Stomach (tissue), 9 donors: ENCODE measurements around the gene TTLL11. TPM values are rescaled to one million over a fixed set of nuclear protein-coding genes. Genes with fewer than 3 reads are reported as not detected.
"Not testable (repeated sequence)": the region's sequence is repeated elsewhere in the genome, so short reads cannot be mapped to it uniquely, and the experiment has no call there.

Experiments
- DNase-seq, 2 donors: peaks; one replicate each; pipeline versions ENCODE4 v3.0.0 to v3.0.0-alpha.2; 2013 to 2019
- H3K27ac ChIP-seq, 5 donors: fragments of 200-600 bp in 4 of 5; sonication (generic) in 4 of 5; one replicate each; pipeline ENCODE4 v1.5.1; 2013 to 2019; ENCODE audit warnings: mild to moderate bottlenecking in 1 of 5, moderate library complexity in 1 of 5
- H3K27me3 ChIP-seq, 3 donors: fragments of 200-600 bp; sonication (generic); one replicate each; pipeline ENCODE4 v1.5.1; 2017 to 2019; ENCODE audit warnings: mixed run types in 1 of 3
- H3K36me3 ChIP-seq, 4 donors: fragments of 200-600 bp; sonication (generic); 1 replicate in 3 of 4; 2 replicates in 1 of 4; pipeline ENCODE4 v1.5.1; 2016 to 2019
- H3K4me1 ChIP-seq, 4 donors: fragments of 200-600 bp; sonication (generic); one replicate each; pipeline ENCODE4 v1.5.1; 2016 to 2019
- H3K4me3 ChIP-seq, 4 donors: fragments of 200-600 bp; sonication (generic) in 3 of 4; one replicate each; pipeline ENCODE4 v1.5.1; 2016 to 2019; ENCODE audit warnings: mild to moderate bottlenecking in 1 of 4
- H3K9me3 ChIP-seq, 4 donors: fragments of 200-600 bp; sonication (generic); one replicate each; pipeline ENCODE4 v1.5.1; 2016 to 2019
- EP300 ChIP-seq: sonication (generic); formaldehyde crosslinking; IDR thresholded peaks from one replicate; pipeline ENCODE4 v1.6.1; 2017; ENCODE audit warnings: antibody characterized with exemption
- POLR2A ChIP-seq, 4 donors: fragments of 450-650 bp; IDR thresholded peaks; one replicate each; pipeline ENCODE4 v1.6.1; 2016; ENCODE audit warnings: antibody characterized with exemption in 4 of 4, control low read depth in 2 of 4, mild to moderate bottlenecking in 1 of 4, moderate library complexity in 1 of 4
- POLR2AphosphoS5 ChIP-seq, 3 donors: sonication (generic); formaldehyde crosslinking; IDR thresholded peaks; one replicate each; pipeline ENCODE4 v1.6.1; 2016; ENCODE audit warnings: antibody characterized with exemption in 3 of 3
- WGBS, 5 donors: extraction: QIAGEN DNeasy Blood & Tissue Kit in 3 of 5; methylation state at CpG; one replicate each; pipeline versions ENCODE4 v1.1.5 to v1.1.7; 2013 to 2018; 5-methylcytosine and 5-hydroxymethylcytosine counted together
- intact Hi-C: fragments of 100-400 bp; cut with DNase I; formaldehyde crosslinking; loops from one replicate; pipeline ENCODE4 v1.15.1; 2023; ENCODE audit warnings: low total_unique reads
- polyA plus RNA-seq, 3 donors: library from polyadenylated mRNA; stranded (reverse); fragments of 200-250 nt; gene quantifications; one replicate each; pipeline ENCODE4 v1.2.3, GENCODE V29; 2013
- total RNA-seq, 5 donors: library from RNA; depleted of rRNA; stranded (reverse); fragments of >200 nt; gene quantifications; one replicate each; pipeline versions ENCODE4 v1.1.0 to v1.2.3, GENCODE V29; 2014 to 2016
- TF ChIP-seq, protein P1 (sequence below), 7 experiments: fragments of 450-650 bp in 4 of 7; fragments of 200-600 bp in 3 of 7; sonication (generic) in 3 of 7; IDR thresholded peaks; one replicate each; pipeline ENCODE4 v1.5.1; 2016 to 2019; ENCODE audit warnings: antibody characterized with exemption in 7 of 7, control low read depth in 2 of 7, mild to moderate bottlenecking in 1 of 7
- donor health status: healthy with polysubstance abuse.
- donor health status: Bipolar disorder and iron deficiency.
- donor health status: healthy.

The TTLL11 gene
- total and polyA plus RNA-seq, 8 donors, result 3.6 to 18.2 (median 9.4) TPM

DNA sequence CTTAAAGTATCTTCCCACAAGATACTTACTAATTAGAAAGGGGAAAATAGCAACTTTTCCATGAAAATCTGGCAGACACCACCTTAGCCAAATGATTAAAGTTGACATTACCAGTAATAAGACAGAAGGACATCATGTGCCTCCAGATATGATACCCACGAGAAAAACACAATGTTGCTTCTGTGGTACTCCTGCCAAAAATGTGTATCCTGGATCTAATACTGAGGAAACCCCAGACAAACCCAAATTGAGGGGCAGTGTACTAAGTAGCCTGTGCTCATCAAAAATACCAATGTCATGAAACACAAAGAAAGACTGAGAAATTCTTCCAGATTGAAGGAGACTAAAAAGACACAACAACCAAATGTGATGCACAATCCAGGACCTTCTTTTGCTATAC is 85.3 kb downstream of the TTLL11 start:
- intact Hi-C loops, result no loop called here
- no peaks in the 10 kb centered on the region for H3K4me1 ChIP-seq
- DNase-seq, result no peak
- H3K27ac ChIP-seq, result no peak overlapping the region
- H3K9me3 ChIP-seq, result no peaks in the 10 kb centered on the region
- H3K36me3 ChIP-seq, result no peaks in the 10 kb centered on the region
- TF ChIP-seq POLR2AphosphoS5 (IDR thresholded peaks at IDR 0.05) (no peak), EP300 (no peak), POLR2A (IDR thresholded peaks at IDR 0.05) (no peak)
- TF ChIP-seq, protein P1, sequence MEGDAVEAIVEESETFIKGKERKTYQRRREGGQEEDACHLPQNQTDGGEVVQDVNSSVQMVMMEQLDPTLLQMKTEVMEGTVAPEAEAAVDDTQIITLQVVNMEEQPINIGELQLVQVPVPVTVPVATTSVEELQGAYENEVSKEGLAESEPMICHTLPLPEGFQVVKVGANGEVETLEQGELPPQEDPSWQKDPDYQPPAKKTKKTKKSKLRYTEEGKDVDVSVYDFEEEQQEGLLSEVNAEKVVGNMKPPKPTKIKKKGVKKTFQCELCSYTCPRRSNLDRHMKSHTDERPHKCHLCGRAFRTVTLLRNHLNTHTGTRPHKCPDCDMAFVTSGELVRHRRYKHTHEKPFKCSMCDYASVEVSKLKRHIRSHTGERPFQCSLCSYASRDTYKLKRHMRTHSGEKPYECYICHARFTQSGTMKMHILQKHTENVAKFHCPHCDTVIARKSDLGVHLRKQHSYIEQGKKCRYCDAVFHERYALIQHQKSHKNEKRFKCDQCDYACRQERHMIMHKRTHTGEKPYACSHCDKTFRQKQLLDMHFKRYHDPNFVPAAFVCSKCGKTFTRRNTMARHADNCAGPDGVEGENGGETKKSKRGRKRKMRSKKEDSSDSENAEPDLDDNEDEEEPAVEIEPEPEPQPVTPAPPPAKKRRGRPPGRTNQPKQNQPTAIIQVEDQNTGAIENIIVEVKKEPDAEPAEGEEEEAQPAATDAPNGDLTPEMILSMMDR (IDR thresholded peaks at IDR 0.05), result no peak
- no peak overlapping the region for H3K4me3 ChIP-seq
- H3K27me3 ChIP-seq, result no peaks in the 10 kb centered on the region
- WGBS, 5 donors, result 34 to 56% (median 41%) methylated on average over 1 of the region's 1 CpG

DNA sequence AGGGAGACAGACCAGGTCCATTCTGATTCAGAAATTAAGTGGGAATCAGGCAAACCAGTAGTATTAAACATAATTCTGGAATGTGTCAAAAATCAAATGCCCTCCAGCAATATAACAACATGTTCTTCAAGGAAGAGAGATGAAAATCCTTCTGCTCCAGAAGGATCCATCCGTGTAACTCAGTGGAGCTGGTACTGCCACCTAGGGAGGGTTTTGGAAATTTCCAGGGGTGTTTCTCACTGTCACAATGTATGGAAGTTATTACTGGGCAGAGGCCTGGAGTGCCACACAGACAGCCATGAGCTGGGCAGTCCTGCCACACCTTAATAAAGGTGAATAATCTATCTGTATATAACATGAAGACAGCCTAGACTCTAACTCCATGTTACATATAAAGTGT is 87.5 kb downstream of the TTLL11 start:
- H3K36me3 ChIP-seq, result no peaks in the 10 kb centered on the region

DNA sequence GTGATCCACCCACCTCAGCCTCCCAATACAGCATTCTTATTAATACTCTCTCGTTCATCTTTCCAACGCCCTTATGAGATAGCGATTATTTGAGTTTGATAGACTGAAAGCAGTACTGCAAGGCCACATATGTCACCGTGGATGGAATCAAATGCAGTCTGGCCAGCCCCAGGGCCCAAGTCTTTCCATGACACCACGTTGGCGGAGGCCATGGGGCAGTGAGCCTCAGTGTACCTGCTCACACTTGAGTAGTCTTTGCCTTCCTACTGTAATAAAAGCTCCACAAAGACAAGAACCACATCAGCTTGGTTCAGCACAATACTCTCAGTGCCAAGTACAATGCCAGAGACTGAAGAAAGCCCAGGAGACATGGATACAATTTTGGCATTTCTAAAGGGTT is 88.5 kb downstream of the TTLL11 start:
- Histone ChIP-seq H3K27ac (no peak overlapping the region), H3K4me3 (no peak overlapping the region), H3K27me3 (no peaks in the 10 kb centered on the region), H3K4me1 (peaks cover 0 to 21% (median 7%) of the 10 kb centered on the region in 4 donors), H3K9me3 (no peaks in the 10 kb centered on the region), H3K36me3 (no peaks in the 10 kb centered on the region)
- intact Hi-C loops, result no loop called here
- DNase-seq, result no peak
- TF ChIP-seq, protein P1 (IDR thresholded peaks at IDR 0.05), result no peak
- no peak for TF ChIP-seq POLR2AphosphoS5 (IDR thresholded peaks at IDR 0.05)
- TF ChIP-seq EP300, result no peak
- no peak for TF ChIP-seq POLR2A (IDR thresholded peaks at IDR 0.05)
- WGBS, 5 donors, result 87 to 95% (median 88%) methylated on average over 6 of the region's 6 CpGs

More for the DNA sequence above, 87.5 kb downstream of the TTLL11 start:
- 22 to 38% (median 35%) methylated on average over 1 of the region's 1 CpG for WGBS, 5 donors
- intact Hi-C loops, result no loop called here
- Histone ChIP-seq H3K4me1 (peaks cover 0 to 21% (median 7%) of the 10 kb centered on the region in 4 donors), H3K27me3 (no peaks in the 10 kb centered on the region), H3K9me3 (no peaks in the 10 kb centered on the region), H3K4me3 (no peak overlapping the region), H3K27ac (no peak overlapping the region)
- peak in 1 of 2 donors; percentile 45 for DNase-seq
- no peak for TF ChIP-seq EP300
- no peak for TF ChIP-seq POLR2A (IDR thresholded peaks at IDR 0.05)
- TF ChIP-seq, protein P1 (IDR thresholded peaks at IDR 0.05), result no peak
- no peak for TF ChIP-seq POLR2AphosphoS5 (IDR thresholded peaks at IDR 0.05)

DNA sequence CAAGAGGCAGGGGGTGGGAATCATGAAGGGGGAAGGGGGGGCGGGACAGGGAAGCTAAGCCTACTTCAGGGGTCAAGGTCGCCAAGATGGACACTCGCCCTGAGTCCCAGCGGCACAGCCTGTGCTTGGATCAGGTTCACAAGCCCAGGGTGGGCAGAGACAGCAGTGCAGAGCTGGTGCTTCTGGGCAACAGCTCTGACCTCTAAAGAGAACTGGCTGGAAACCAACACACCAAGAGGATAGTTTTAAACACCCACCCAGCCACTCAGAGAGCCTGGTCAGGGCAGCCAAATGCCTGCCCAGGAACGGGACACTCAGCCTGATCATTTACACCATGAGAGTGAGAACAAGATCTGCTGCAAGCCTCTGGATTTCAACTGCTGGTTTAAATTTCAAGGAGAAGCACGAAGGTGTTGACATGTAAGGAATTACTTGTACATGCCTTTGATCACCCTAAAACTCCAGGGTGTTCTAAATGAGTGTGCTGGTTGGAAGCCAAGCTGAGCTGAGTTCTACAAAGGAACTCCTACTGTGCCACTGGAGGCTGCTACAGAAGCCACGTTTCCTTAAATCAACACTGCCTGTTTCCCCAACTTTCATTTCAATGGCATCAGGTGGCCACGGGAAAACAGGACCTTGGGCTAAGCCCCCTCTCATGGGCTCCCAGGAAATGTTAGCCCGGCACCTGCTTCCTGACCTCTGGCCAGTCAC is 91.5 kb downstream of the TTLL11 start:
- H3K27ac ChIP-seq, result peak overlapping the region in 2 of 5 donors; percentile 25 to 60
- DNase-seq, result no peak
- no peaks in the 10 kb centered on the region for H3K9me3 ChIP-seq
- no peak overlapping the region for H3K4me3 ChIP-seq
- H3K36me3 ChIP-seq, result no peaks in the 10 kb centered on the region
- H3K27me3 ChIP-seq, result no peaks in the 10 kb centered on the region
- TF ChIP-seq EP300 (no peak), POLR2A (IDR thresholded peaks at IDR 0.05) (no peak), POLR2AphosphoS5 (IDR thresholded peaks at IDR 0.05) (no peak)
- TF ChIP-seq, protein P1 (IDR thresholded peaks at IDR 0.05), result no peak
- WGBS, 5 donors, result 47 to 67% (median 61%) methylated on average over 9 of the region's 9 CpGs
- peaks cover 0 to 34% (median 7%) of the 10 kb centered on the region in 4 donors for H3K4me1 ChIP-seq
- intact Hi-C loops, result no loop called here

DNA sequence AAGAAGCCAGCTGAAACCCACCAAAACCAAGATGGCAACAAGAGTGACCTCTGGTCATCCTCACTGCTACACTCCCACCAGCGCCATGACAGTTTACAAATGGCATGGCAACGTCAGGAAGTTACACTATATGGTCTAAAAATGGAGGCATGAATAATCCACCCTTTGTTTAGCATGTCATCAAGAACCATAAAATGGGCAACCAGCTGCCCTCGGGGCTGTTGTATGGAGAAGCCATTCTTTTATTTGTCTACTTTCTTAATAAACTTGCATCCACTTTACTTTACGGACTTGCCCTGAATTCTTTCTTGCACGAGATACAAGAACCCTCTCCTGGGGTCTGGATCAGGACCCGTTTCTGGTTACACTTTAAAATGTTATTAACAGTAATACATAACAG is 92.6 kb downstream of the TTLL11 start:
- intact Hi-C loops, H3K27ac ChIP-seq, DNase-seq, H3K4me3 ChIP-seq, H3K36me3 ChIP-seq, H3K27me3 ChIP-seq, H3K9me3 ChIP-seq: not testable (repeated sequence)
- H3K4me1 ChIP-seq, result peaks cover 0 to 34% (median 7%) of the 10 kb centered on the region in 4 donors
- WGBS, 5 donors, result 74 to 91% (median 88%) methylated on average over 6 of the region's 6 CpGs
